Measurements from ENCODE around the gene TKTL1.
"Not testable (repeated sequence)": the region's sequence is repeated elsewhere in the genome, so short reads cannot be mapped to it uniquely, and the experiment has no call there.

Gene TKTL1

GRCh38 chrX:154343620-154344019 is 48.0 kb downstream of the TKTL1 start:
- not testable (repeated sequence) for H3K4me3 ChIP-seq (ENCODE audit: low read depth, low read length); DNase-seq (ENCODE audit: low read depth)

- DNase-seq (ENCODE audit: low read depth): no peak
- H3K4me3 ChIP-seq (ENCODE audit: low read depth, low read length): no peak overlapping the region
- TF ChIP-seq CTCF (IDR thresholded peaks at IDR 0.05; ENCODE audit: low read depth, low read length, missing control alignments): no peak
These were observed 52.5 kb downstream of the TKTL1 start for GRCh38 chrX:154348114-154348531.

DNA sequence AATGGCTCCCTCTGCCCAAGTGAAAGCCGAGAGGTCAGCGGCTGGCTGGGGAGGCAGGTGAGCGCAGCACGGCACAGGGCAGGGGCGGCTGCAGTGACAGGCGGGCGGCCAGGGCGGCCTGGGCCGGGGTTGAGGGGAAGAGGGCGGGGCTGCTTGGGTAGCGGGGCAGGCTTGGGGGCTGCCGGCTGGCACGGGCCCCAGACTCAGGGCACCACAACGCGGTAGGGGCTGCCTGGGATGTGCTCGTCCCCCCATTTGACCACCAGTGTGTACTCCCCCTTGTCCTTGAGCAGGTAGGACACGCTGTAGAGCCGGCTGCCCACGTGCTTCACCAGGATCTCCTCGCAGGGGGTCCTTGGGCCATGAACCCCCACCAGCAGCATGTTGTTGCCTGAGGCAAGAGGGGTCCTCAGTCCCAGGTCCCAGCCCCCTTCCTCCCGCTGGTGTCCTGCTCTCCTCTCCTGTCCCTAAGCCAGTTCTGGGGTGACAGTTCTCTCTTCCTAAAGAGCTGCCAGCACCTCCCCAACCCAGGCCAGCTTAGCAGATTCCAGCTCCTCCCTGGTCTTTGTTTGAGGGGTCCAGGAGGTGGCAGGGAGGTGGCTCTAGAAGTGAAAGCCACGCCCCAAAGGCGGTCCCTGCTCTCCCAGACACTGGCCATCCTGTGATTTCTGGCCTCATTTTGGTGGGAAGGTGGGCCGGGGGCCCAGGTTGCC is 53.2 kb downstream of the TKTL1 start:
- no peak for DNase-seq (ENCODE audit: low read depth)
- no peak for TF ChIP-seq CTCF (IDR thresholded peaks at IDR 0.05; ENCODE audit: low read depth, low read length, missing control alignments)

GRCh38 chrX:154349359-154349935 is 53.9 kb downstream of the TKTL1 start:
- TF ChIP-seq CTCF (IDR thresholded peaks at IDR 0.05; ENCODE audit: low read depth, low read length, missing control alignments): no peak
- no peak overlapping the region for H3K4me3 ChIP-seq (ENCODE audit: low read depth, low read length)
- DNase-seq (ENCODE audit: low read depth): no peak

More for the DNA sequence above, 53.2 kb downstream of the TKTL1 start:
- no peak overlapping the region for H3K4me3 ChIP-seq (ENCODE audit: low read depth, low read length)

DNA sequence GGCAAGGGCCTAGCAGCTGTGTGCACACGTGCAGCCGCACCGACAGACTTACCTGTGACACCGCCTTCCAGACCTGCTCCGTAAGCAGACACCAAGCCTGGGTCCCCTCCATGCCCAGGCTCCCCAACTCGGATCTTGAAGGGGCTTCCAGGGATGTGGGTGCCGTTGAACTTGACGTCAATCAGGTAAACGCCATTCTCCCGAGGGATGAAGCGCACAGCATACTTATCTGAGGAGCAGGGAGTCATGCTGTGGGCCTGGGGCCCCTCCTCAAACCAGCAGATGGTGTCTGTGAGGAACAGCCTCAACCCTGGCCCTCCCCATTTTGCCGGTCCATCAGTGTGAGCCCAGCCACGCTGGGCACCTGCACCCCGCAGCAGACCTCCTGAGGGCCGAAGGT is 54.4 kb downstream of the TKTL1 start:
- no peak for TF ChIP-seq CTCF (IDR thresholded peaks at IDR 0.05; ENCODE audit: low read depth, low read length, missing control alignments)
- DNase-seq (ENCODE audit: low read depth): no peak
- H3K4me3 ChIP-seq (ENCODE audit: low read depth, low read length): no peak overlapping the region

DNA sequence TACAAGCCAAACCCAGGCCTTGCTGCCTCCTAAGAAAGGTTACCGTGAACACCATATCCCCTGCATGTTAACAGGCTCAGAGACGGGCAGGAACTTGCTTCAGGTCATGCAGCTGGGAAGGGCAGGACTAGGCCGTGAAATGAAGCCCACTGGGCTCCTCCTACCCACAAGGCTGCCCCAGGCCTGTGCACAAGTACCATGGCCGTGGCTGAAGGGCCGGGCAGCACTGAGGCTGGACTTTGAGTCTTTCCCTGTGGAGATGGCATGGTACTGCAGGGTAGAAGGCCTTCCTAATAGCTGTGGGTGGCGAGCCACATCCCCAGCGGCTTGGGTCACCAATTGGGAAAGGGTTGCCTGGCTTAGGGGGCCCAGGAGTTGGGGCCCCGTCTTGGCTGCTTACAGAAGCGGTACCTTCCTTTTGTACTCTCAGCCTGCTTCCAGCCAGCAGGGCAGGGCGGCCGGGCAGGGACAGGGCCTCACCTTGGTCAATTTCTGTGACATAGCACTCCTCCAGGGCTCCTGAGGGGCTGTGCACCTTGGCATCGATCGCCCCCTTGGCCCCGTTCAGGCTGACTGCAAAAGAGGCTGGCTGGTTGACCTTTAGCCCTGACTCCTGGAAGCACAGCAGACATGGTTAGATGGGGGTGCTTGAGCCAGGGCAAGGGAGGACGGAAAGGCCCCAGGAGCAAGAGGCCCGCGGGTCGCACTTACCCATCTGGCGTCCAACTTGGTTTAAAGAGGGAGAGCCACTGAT is 55.0 kb downstream of the TKTL1 start:
- no peak for TF ChIP-seq CTCF (IDR thresholded peaks at IDR 0.05; ENCODE audit: low read depth, low read length, missing control alignments)
- DNase-seq (ENCODE audit: low read depth): no peak
- no peak overlapping the region for H3K4me3 ChIP-seq (ENCODE audit: low read depth, low read length)

- H3K4me3 ChIP-seq (ENCODE audit: low read depth, low read length): no peak overlapping the region
- no peak for DNase-seq (ENCODE audit: low read depth)
- TF ChIP-seq CTCF (IDR thresholded peaks at IDR 0.05; ENCODE audit: low read depth, low read length, missing control alignments): no peak
These were observed 55.8 kb downstream of the TKTL1 start for GRCh38 chrX:154351183-154352011.
